CD4-positive, alpha-beta T cell treated with Interferon alpha-2 for 1 hour (primary cell): ENCODE measurements around the gene HDAC9.
"Not testable (repeated sequence)": the region's sequence is repeated elsewhere in the genome, so short reads cannot be mapped to it uniquely, and the experiment has no call there.

Experiments
- DNase-seq, 2 donors: peaks; one replicate each; pipeline ENCODE4 v3.0.0-alpha.2; 2020 to 2022

HDAC9 gene

DNA sequence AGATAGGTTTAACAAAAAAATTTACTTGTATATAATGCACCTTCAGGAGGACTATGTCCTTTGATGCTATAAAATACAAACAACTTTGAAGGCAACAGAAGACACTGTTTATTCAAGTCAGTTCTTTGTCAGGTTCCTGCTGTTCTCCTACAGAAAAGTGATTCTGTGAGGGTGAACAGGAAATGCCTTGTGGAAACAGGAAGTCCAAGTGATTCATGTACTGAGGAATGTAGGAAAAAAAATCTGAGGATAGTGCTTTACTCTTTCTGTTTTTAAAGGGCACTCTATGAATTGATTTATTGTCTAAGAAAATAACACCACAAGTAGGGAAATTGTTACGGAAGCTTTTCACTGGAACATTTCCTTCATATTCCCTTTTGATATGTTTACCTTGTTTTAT, 171.9 kb downstream of the HDAC9 start:
- DNase-seq, result no peak

DNA sequence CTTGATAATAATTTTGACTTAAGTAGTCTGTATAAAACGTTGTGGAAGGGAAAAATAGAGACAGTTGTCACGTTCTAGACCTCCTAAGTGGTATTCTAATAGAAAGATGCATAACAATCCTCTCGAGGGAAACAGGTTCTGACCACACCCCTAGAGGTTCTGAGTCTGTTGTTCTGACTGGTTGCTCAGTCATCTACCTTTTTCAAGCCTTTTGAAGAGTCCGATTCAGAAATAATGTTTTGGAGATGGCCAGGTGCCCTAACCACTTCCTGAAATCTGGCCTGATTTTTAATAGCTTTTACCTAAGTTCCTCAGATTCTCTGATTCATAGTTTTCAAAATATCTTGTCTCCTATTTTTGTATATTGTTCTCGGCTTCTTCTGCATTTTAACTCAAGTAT, 175.6 kb downstream of the HDAC9 start:
- no peak for DNase-seq

DNA sequence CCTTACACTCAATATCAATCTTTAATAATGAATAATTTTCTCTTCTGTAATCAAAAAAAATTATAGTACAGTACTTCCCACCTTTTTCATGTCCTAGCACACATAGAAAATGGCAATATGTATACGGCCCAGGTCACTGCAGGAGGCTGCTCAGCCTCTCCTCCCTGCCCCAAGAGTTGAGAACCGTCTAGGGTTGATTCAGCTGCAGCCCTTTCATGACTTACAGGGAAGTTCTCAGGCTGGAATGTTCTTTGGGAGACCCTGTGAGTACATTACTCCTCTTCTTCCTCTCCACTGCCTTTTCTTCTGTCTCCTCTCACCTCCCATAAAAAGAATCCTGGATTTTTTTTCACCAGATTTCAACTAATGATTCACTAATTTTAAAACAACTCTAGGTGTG, 180.0 kb downstream of the HDAC9 start:
- DNase-seq, result no peak

DNA sequence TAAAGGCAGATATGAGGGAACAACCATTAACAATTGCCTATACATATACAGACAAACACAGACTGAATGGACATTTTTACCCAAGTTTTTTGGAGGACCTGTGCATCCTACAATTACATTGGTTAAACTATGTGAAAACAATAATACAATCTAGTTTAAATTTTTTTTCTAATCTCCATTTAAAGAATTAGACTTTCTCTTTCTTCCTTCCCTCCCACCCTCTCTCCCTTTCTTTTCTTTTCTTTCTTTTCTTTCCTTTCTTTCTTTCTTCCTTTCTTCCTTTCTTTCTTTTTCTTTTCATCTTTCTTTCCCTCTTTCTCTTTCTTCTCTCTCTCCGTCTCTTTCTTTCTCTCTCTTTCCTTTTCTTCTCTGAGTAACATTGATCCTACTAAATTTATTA, 183.7 kb downstream of the HDAC9 start:
- DNase-seq, result no peak

DNA sequence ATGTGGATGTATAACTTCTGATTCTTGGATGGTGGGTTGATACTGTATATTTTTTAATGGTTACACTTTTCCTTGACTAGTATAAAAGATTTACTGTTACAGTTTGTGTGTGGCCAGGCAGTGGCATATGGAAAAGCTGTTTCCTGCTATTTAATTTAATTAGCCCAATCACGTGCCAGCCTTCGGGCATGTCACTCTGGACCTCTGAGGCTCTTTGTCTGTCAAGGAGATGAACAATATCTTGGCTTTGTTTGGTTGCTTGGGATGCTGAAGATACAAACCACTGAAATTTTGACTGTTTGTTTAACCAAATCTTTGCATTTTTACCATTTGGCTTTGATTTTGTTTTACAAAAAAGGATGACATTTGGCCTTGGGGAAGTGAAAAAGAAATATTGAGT, 185.0 kb downstream of the HDAC9 start:
- no peak for DNase-seq

DNA sequence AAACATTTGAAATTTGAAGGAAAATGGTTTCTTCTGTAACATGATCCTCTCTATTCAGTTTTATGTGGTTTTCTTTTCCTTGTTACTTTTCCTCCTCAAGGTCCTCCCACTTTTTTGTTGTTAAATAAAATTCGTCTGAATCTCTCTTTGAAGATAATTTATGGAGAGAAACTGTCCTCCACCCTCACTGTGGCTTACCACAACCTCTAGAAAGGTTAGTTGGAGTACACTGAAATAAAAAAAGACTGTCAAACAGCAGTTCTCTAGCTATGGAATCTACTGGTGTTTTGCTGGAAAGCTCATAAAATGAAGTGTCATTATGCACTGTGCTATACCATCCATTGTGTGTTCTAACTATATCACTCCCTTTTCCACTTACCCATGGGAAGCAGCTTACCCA, 189.4 kb downstream of the HDAC9 start:
- DNase-seq, result no peak

DNA sequence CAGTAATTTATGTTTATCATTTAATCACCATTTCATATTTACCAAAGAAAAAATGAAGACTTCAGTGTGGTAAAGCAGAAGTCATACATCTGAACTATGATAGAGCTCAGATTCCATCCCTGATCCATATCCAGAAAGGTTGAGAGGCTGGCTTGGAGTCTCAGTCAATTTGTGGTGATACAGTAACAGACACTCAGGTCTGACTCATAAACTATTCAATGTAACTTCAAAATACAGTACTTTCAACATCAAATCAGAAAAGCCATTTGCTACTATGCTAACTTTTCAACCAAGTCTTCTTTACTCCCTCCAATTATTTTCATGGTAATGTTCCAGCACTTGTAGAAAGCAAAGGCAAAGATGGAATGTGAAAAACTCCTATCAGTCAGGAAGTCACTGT, 190.4 kb downstream of the HDAC9 start:
- DNase-seq, result no peak

DNA sequence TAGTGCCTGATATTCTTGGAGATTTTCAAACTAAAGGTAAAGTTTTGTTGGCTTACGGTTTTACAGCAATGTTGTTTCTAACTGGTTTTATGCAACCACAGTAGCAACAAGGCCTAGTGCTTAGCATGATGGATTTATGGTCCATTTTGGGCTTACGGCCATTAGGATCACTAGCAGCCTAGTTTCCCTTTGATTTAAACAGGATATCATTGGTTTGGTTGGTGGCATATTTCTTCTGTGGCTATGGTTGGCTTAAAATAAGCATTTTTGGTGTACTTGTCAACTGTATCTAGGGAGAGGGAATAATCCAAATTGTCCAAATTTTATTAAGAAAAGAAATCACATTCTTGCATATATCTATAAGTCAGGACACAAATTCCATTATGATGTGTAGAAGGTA, 194.0 kb downstream of the HDAC9 start:
- no peak for DNase-seq

DNA sequence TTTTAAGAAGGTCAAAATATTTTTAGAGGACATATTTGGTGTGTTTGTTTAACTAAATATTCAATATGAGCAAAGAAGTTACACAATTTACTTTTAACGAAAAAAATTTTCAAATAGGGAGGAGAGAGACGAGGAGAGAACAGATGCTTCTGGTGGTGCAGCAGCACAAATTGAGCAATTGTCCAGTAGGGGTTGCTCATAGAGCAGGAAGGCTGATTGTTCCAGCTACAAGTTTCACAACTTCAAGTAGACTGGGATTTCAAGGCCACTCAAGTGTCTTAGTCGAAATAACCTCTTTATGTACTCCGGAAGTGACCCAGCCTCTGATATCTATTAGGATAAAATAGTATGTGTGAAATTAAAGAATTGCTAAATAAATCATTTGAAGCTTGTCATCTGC, 197.9 kb downstream of the HDAC9 start:
- DNase-seq, result no peak

DNA sequence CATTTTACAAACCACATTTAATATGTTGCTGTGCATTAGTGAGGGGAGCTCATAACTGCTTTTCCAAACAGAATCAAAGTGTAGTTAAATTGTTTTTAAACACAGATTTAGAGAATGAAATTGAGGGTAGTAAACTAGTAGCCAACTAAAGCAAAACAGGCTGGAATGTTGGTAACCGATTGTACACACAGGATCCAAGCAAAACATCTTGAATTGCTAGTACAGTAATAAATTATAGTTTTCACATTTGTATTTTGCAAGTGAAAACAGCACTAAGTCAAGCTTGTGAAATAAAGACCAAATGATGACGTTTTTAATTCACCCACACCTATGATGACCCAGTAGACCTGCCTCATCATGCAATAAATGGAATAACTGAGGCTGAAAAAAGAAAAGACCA, 198.3 kb downstream of the HDAC9 start:
- no peak for DNase-seq

DNA sequence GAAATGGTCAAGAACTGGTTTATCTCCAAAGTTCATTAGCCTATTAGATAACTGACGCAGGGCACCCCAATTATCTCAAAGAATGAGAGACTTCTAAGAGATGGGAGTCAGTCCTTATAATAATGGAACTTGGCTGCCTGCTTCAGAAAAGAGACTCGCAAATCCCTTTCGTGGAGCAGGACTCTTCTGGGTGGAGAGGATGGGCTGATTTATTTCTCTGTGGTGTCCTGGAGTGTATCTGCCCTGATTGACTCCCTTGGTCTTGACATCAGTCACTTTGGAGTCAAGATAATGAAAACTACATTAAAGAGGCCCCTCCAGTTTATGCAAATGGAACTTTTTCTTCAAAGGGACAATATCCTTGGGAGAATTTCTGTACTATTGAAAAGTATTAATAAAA, 198.9 kb downstream of the HDAC9 start:
- DNase-seq, result no peak

DNA sequence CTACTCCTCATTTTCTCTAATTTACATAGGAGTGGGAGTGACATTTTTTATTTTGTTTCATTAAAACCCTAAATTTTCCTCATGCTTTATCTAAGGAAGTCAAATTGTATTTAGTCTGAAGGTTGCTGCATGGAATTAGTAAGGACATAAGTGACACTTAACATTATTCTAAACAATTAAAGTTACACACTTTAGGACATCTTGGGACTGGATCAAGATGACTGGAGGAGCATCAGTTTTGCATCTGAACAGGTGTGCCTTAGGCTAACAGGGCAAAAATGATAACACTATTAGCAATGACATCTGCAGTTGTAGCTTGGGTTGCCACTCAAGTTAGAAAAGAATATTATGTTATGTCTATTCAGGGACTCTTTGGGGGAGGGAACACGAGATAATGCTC, 199.4 kb downstream of the HDAC9 start:
- DNase-seq, result no peak

DNA sequence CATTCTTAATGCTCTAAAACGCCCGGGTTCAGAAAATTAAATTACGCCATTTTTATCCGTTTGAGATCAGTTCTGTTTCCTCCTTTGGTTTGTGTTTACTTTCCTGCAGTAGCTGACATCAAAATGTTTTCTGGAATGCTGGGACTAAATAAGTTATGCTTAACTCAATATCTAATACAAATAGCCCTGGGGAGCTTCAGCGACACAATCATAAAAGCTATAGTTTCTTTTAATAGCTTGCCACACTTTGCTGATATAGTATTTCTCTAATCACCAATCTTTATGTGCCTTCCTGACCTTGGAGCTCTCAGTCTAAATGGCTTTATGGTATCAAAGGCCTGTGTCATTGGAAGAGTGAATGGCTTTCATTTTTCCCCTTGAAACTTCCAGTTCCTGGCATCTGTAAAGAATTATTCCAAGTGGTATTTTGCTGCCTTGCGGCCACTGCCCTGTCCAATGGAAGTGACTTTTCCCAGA, 202.7 kb downstream of the HDAC9 start:
- DNase-seq, result no peak

DNA sequence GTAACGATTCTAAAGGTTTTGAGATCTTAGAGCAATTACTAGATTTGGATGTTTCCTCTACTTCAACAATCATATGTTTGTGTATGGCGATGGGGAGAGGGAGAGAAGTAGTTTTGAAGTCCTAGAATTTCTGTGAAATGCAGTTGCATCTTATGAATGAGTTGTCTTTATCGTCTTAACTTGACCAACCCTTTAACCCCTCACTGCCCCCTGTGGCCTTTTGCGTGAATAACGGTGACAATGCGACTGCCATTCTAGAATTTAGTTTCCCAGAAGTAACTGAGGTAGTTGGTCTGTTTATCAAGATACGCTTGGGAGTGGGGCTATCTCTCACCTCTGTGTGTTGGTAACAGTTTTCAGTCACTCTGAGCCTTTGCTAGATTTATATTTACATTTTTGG, 204.6 kb downstream of the HDAC9 start:
- no peak for DNase-seq

DNA sequence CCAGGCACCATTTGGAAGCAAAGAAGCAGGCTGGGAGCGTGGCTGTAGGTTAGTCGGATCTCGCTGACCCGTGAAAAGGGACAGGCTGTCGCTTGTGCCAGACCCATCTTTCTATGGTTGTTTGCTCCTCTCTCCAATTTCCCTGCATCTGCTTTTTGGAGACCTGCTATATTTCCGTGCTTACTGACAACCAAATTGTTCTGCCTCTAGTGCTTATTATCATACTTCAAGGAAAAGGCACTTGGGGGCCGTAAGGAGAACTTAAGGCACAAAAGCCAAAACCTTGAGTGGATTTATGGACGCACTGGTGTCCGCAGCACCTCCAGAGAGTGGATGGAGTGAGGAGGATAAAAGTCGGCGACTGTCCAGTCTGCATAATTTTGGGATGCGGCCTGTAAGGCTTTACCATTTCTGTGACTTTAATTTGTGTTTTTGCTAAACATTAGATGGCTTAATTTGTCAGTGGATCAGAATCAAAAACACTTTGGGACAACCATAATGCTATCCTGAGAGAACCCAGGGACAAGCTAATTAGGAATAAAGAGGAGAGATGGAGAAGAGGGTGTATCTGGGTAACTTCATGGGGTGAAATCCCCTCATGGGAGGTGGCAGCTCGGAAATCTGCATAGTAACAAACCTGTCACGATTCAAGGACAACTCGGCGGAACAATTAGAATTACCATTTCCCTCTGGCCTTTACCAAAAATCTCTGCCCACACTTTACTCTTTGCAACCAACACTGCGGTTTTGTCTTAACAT, 206.7 kb downstream of the HDAC9 start:
- DNase-seq, result no peak

DNA sequence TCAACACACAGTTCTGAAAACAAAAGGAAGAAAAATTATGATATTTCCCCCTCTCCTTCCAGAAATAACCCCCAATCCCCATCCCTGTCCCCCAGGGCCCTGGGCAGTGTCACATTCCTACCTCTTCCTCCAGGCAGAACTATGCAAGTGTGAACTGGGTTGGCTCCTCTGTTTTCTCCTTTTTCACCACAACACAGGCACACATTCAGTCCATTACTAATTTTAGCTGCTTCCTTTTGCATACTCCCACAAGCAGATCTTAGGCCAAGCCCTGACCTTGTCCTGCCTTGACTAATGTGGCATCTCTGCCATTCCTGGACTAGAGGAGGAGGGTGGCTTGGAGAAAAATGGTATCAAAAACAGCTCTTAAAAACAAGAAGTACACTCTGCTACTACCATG, 208.1 kb downstream of the HDAC9 start:
- no peak for DNase-seq

DNA sequence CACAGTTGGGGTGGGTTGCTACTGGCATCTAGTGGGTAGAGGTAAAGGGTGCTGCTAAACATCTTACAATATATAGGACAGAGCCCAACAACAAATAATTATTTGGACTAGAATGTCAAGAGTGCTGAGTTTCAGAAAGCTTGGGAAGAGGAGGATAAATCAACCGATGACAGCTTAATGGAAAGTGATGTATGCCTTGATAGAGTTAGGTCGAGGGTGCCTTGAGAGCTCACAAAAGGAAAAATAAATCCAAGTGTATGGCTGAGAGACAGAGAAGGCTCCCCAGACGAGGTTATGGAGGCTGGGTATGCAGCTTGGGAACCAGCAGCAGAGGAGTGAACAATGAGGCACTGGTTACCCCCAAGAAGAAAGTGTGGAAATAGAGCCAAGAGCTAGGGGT, 211.1 kb downstream of the HDAC9 start:
- no peak for DNase-seq

DNA sequence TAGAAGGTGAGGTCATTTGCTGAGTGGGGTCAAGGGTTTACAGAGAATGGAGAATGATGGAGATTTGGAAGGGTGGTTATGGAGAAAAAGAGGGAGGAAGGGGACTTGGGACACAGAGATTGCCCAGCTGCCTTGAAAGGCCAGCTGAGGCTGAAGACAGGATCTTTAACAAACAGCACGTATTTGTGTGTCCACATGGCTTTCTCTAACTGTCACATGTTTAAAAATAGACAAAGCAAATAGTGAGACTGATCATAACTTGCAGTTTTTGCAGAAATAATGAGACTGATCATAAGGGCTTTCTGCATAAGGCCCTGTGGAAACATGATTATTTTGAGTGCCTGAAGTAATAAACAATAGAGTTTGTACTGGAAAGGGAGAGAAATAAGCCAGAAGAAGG, 212.7 kb downstream of the HDAC9 start:
- DNase-seq, result no peak

DNA sequence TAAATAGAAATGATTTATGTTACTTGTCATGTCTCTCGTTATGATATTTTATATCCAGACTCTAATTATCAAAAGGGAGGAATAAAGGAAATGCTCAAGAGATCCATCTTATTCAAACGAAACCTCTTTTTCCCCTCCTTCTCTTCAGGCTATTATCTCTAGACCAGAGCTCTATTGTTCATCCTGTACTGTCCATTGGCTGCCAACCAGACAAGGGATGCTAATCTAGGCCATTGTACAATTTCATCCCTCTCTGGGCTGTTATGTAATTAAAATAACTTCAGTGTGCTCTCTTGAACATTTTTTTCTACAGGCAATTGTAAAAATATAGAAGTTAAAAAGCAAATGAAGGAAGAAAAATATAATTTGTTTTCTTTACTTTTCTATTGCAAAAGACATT, 220.4 kb downstream of the HDAC9 start:
- no peak for DNase-seq

DNA sequence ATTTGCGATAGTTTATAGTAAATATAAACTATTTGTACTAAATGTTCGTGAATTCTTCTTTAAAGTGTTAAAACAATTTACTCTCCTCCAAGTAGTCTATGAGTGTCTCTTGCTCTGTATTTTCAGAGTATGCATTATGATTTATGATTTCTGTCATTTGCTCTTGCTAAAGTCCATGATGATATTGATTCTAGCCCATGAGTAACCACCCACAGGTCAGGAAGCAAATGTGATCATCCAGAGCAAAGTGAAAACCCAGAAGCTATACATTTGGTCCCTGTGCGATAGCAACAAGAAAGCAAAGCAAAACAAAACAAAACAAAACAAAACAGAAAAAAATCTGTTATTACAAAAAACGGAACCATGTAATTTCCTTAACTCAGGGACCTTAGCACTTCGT, 225.9 kb downstream of the HDAC9 start:
- no peak for DNase-seq

DNA sequence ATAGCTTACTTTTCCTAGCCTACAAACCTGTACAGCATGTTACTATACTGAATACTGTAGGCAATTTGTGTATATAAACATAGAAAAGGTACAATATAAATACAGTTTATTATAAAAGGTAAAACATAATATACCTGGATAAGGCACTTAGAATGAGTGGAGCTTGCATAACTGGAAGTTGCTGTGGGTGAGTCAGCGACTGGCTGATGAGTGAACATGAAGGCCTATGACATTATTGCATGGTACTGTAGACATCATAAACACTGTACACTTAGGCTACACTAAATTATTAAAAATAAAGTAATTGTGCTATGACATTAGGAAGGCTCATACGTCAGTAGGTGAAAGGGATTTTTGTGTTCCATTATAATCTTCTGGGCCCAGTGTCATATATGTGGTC, 228.8 kb downstream of the HDAC9 start:
- DNase-seq, result no peak

DNA sequence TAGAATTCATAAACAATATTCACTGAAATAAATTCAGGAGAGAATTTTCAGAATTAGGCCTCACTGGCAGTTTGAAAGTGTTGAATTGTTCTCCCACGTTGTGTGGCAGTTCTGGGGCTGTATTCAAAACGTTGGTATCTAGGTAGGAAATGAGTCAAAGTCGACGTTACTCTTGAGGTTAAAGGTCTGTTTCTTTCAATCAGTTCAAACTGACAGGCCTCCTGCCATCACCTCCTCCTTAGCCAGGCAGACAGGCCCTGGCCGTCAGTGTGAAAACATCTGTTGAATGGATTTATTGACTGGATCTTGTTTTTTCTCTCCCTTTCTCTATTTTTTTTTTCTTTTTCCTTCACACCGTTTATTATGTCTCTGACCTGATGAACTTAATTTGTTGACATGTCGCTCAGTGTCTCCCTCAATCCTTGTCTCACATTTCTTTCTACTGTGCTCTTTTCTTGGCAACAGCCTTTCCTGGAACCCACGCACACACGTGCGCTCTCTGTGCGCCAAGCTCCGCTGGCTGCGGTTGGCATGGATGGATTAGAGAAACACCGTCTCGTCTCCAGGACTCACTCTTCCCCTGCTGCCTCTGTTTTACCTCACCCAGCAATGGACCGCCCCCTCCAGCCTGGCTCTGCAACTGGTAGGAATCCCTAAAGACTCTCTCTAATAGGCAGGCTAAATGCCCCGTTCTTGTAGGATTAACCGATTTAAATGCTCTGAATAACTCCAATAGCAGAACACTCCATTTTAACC, 231.7 kb downstream of the HDAC9 start:
- no peak for DNase-seq

DNA sequence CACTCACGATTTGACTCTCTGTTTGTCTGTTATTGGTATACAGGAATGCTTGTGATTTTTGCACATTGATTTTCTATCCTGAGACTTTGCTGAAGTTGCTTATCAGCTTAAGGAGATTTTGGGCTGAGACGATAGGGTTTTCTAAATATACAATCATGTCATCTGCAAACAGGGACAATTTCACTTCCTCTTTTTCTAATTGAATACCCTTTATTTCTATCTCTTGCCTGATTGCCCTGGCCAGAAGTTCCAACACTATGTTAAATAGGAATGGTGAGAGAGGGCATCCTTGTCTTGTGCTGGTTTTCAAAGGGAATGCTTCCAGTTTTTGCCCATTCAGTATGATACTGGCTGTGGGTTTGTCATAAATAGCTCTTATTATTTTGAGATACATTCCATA, 240.5 kb downstream of the HDAC9 start:
- not testable (repeated sequence) for DNase-seq

DNA sequence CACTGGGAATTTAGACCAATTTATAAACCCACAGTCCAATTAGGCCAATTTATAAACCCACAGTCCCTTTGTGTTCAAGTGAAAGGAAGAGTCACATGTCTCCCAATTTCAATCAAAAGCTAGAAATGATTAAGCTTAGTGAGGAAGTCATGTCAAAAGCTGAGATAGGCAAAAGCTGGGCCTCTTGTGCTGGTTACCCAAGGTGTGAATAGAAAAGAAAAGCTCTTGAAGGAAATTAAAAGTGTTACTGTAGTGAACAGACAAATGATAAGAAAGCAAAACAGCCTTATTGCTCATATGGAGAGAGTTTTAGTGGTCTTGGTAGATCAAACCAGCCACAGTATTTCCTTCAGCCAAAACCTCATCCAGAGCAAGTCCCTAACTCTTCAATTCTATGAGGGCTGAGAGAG, 245.0 kb downstream of the HDAC9 start:
- DNase-seq, result no peak
